ENCODE data around the gene PTGER3.

Gene PTGER3

GRCh38 chr1:71047635-71048607, at the start of gene PTGER3:
Gene PTGER3 (minus strand): TSS chr1:71047816. CDS start chr1:71047577, 239 bp downstream.
- no peak for DNase-seq (ENCODE audit: low read depth, low spot score)

GRCh38 chr1:71094913-71095312, 47.3 kb upstream of the PTGER3 start:
- no peak for DNase-seq (ENCODE audit: low read depth, low spot score)

GRCh38 chr1:71093938-71094337, 46.3 kb upstream of the PTGER3 start:
- no peak for DNase-seq (ENCODE audit: low read depth, low spot score)

- DNase-seq (ENCODE audit: low read depth, low spot score): no peak
Observed at GRCh38 chr1:71089536-71090270, 42.1 kb upstream of the PTGER3 start.

- DNase-seq (ENCODE audit: low read depth, low spot score): no peak
Observed at GRCh38 chr1:71088645-71089287, 41.1 kb upstream of the PTGER3 start.

- no peak for DNase-seq (ENCODE audit: low read depth, low spot score)
Observed at GRCh38 chr1:71087713-71088112, 40.1 kb upstream of the PTGER3 start.

GRCh38 chr1:71087060-71087459, 39.4 kb upstream of the PTGER3 start:
- DNase-seq (ENCODE audit: low read depth, low spot score): no peak

- no peak for DNase-seq (ENCODE audit: low read depth, low spot score)
Observed at GRCh38 chr1:71086331-71086730, 38.7 kb upstream of the PTGER3 start.

- no peak for DNase-seq (ENCODE audit: low read depth, low spot score)
Observed at GRCh38 chr1:71083271-71083670, 35.7 kb upstream of the PTGER3 start.

GRCh38 chr1:71081697-71082080, 34.1 kb upstream of the PTGER3 start:
- no peak for DNase-seq (ENCODE audit: low read depth, low spot score)

- DNase-seq (ENCODE audit: low read depth, low spot score): peak; percentile 83
Observed at GRCh38 chr1:71080739-71081696, 33.4 kb upstream of the PTGER3 start, which contains the start of gene ZRANB2. Gene ZRANB2 (minus strand): TSS chr1:71081035. CDS start chr1:71080995, 40 bp downstream.

- peak; percentile 1 for DNase-seq (ENCODE audit: low read depth, low spot score)
Observed at GRCh38 chr1:71080230-71080738, 32.7 kb upstream of the PTGER3 start.

- DNase-seq (ENCODE audit: low read depth, low spot score): no peak
Observed at GRCh38 chr1:71074681-71075080, 27.1 kb upstream of the PTGER3 start.

GRCh38 chr1:71072273-71072672, 24.7 kb upstream of the PTGER3 start:
- DNase-seq (ENCODE audit: low read depth, low spot score): no peak

GRCh38 chr1:71071720-71072119, 24.1 kb upstream of the PTGER3 start:
- DNase-seq (ENCODE audit: low read depth, low spot score): no peak

GRCh38 chr1:71068325-71069240, 21.0 kb upstream of the PTGER3 start:
- no peak for DNase-seq (ENCODE audit: low read depth, low spot score)

- no peak for DNase-seq (ENCODE audit: low read depth, low spot score)
Observed at GRCh38 chr1:71054791-71055190, 7.2 kb upstream of the PTGER3 start.

GRCh38 chr1:71054281-71054731, 6.7 kb upstream of the PTGER3 start:
- DNase-seq (ENCODE audit: low read depth, low spot score): no peak

GRCh38 chr1:71053758-71054157, 6.1 kb upstream of the PTGER3 start:
- no peak for DNase-seq (ENCODE audit: low read depth, low spot score)
